Stimulated activated CD4-positive, alpha-beta T cell treated with anti-CD3 and anti-CD28 coated beads, Interleukin-12 subunit alpha, Interleukin-12 subunit beta, amount 100 ng/mL, for 24 hours (primary cell): ENCODE results near the gene PRKAG2.
A peak's percentile ranks its signal among the peaks of the same experiment; 100 is the strongest.
"Not testable (repeated sequence)": the region's sequence is repeated elsewhere in the genome, so short reads cannot be mapped to it uniquely, and the experiment has no call there.

Source experiments
- DNase-seq, 2 experiments: peaks; one replicate each; pipeline ENCODE4 v3.0.0-alpha.2; 2020; ENCODE audit warnings: low read depth in 2 of 2

Gene PRKAG2

DNA sequence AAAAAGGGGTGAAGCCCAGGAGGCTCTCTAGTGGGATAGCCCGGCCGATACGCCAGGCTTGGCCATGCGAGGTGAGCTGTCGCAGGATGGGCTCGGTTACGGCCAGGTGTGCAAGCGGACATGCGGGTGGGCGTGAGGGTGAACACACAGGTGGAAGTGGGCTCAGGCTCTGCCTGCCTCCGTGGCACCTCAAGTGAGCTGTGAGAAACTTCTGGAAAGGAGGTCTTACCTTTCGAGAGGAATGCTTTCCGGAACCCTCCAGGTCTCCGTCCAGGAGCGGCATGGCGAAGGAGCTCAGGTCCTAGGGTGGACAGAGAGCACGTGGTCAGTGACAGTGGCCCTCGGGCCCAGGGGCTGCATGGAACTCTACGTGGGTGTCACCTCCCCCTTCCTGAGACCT lies 90.7 kb downstream of the PRKAG2 start:
- DNase-seq, result no peak

DNA sequence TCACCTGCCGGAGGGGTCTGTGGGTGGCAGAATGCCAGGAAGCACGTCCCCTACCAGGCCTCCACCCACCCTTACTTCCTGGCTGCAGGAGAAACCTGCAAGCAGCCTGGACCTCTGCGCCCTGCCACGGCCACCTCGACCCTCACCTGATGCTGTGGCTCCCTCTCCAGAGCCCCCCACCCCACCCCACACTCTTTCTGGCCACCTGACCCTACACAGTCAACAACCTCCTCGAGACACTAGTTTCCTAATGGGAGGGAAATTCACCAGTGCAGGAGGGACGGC lies 91.3 kb downstream of the PRKAG2 start:
- DNase-seq, result no peak

DNA sequence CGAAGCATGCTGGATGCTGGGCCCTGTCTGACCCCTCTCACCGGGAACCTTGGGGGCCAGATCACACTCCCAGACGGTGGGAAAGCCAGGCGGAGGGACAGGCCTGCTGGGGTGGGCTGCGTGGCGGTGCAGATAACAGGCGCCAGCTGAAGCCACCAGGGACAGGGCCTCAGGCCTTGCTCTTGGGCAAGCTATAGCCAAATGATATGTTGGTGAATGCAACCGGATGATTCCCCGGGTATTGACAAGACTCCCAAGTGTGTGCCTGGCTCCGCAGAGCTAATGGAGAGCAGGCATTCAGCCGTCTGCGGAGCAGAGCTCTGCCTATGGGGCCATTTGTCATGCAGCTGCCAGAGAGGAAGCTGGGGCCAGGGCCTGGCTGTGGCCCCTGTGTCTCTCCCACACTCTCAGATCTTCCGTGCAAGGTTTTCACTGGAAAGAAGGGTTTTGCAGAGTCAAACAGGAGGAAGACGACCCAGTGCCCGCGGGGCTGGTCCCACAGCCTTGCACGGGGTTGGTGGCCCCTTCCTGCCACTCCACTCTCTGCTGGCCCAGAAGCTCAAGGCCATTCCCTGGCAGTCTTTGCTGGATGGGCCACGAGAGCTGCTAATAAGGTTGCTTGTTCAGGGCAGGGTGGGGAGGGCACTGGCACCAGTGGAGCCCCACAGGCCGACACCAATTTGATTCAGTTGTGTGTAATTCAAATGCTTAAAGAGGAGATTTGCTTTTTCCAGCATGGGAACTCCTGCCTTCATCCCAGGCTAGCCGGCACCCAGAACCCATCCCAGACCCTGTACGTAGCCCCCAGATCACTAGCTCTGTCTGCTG lies 91.8 kb downstream of the PRKAG2 start:
- no peak for DNase-seq

DNA sequence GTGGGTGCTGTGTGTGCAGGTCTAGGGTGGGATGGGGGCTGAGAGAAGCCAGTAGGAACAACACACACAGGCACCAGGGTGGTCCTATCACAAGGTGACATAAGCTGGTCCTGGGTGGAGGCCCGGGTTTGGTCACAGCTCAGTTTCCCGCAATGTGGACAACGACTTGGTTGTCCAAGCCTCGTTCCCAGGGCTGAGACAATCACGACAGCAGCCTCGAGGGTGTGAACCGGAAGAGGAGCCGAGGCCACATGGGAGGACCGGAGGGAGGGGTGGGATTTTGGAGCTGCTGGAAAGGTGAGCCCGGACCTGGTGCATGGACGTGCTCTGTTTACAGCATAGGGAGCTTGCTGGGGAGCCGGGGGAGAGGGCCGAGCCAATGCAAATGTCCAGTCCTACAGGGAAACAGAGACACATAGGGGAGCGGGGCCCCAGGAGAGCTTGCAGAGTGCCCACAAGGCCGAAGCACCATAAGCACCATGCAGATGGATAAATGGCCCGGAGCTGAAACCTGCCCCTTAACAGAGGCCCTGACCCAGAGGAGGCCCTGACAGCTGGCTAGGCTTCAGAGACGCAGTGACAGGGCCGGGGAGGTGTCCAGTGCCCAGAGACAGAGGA lies 92.8 kb downstream of the PRKAG2 start:
- no peak for DNase-seq

DNA sequence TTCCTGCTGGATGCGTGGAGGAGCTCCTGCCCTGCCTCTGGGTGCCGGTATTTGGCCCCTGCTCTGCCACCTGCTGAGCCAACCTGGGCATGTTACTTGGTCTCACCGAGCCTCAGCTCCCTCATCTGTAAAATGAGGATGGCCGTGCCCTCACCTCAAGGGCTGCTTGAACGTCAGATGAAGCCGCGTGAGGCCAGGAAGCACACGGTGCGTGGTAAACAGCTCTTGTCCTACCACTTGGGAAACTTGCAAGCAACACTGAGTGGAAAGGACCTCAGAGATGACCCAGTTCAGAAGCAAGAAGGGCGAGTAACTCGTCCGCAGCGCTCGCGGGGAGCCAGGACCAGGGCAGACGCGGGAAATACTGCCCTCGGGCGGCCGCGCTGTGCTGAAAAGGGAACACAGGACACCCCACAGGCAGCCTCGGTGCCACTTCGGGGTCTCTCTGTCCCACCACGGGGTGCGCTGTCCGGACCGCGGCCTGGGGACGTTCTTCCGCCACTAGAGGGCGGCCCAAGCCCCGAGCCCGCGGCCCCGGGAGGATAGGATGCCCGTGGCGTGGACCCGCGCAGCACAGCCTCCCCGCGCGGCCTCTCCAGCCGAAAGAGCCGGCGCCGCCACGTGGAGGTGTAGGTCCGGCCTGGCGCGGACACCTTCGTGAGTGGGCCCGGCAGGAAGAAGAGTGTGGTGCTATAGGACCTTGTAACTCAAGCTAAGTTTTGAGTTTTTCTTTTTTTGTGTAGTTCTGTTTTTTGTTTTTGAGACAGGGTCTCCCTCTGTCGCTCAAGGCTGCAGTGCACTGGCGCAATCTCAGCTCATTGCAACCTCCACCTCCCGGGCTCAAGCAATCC lies 94.1 kb downstream of the PRKAG2 start:
- DNase-seq, result peak; percentile 51 to 70

DNA sequence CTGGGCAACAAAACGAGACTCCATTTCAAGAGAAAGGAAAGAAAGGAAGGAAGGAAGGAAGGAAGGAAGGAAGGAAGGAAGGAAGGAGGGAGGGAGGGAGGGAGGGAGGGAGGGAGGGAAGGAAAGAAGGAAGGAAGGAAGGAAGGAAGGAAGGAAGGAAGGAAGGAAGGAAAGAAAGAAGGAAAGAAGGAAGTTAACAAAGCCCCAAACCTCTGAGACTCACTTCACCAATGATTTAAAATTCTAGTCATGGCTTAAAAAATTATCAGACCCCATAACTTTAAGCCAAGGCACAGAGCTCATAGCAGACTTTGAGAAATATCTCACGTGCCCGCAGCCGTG lies 94.7 kb downstream of the PRKAG2 start:
- not testable (repeated sequence) for DNase-seq

DNA sequence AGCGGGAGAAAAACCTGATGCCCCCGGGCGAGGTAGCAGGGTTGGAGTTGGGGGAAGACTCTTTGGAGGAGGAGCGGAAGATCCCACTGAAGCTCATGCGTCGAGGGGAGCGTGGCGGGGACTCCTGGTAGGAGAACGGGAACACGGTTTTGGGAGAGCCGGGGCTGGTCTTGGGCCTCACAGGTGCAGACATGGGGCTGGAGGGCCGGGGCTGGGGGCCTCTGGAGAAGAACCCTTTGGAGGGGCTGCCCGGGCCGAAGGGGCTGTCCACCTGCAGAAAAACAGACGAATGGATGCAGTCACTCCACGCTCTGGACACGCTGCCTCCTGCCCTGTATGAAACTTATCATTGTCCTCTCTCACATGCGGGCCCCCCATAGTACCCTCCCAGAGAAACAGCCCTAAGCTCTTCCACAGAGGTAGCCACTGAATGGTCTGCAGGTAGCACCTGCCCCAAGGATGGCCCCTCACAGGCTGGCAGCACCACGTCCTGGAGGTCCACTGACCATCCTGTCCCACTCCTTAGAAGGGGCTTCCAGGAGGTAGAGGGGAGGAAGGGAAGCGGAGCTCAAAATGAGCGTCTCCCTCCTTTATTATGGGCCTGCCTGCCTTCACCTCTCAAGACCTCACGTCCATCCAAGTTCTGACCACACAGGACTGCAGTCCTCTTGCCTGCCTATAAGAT lies 95.6 kb downstream of the PRKAG2 start:
- no peak for DNase-seq

DNA sequence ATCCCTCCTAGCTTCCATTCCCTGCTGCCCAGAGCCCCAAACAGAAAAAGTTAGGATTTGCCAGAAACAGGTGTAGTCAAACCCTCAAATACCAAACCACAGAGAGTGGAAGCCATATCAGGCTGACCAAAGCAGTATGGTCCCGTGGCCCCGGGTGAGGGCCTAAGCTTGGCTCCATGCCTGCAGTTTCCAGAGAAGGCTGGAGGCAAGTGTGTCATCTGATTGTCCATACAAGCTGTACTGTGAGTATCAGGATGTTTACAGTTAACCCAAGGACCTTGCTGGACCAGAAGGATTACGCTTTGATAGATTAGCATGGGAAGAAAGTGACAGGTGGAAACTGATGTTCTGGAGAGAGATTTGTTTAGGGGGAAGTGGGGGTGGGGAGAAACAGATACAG lies 96.3 kb downstream of the PRKAG2 start:
- DNase-seq, result no peak

DNA sequence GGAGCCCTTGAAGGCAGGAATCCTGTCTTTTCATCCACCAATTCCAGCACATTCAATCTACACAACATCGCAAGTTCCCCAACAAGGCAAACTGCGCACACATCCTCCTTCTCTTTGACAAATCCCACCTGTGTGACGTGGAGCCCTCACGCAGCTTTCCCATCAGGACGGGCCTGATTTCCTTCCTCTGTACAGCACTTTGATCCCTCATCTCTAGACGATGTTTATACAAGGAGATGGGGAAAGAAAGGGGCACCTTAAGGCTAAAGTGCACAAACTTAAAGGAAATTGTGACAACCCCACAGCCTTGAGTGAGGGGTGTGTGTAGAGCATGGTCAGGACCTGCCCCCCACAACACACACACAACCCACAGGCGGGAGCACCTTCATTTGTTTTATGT lies 97.2 kb downstream of the PRKAG2 start:
- no peak for DNase-seq

DNA sequence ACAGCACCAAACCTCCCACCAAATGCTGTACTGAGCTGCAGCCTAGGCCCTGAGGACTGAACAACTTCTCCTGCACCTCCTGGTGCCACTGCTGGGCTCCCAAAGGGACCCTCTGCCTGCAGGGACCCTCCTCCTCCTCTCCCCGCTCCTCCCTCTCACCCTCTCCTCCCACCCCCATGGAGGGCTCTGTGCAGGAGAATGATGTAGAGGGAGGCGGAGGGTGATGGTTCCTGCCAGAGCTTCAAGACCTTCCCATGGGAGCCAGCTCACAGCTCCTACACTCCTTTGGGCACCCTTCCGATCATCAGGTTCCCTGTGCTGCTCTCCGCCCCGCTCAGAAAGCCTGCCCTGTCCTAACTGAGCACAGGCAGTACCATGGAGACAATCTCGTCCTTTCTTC lies 97.7 kb downstream of the PRKAG2 start:
- no peak for DNase-seq

DNA sequence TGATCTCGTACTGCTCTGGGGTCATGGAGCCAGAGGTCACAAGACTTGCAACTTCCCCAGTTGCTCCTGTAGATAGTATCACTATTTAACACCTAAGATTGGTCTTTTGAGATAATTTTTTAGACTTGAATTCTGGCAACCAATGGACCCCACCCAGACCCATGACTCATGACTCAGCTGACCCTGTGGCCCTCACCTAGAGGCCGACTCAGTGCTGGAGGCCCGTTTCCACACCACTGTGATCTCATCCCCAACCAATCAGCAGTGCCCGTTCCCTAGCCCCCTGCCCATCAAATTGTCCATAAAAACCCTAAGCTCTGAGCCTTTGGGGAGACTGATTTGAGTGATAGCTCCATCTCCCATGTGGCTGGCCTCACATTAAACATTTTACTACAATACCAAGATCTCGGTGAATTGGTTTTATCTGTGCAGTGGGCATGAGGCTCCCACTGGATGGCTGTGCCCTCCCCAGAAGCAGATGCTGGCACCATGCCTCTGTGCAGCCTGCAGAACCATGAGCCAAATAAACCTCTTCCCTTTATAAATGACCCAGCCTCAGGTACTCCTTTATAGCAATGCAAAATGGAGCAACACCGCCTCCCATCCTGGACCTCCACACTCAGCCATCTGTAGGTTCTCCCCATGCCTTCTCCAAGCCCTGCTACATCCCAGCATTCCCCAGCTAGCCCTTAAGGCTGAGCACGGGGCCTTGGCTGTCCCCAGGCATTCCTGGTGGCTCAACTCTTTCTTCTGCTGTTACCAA lies 98.8 kb downstream of the PRKAG2 start:
- no peak for DNase-seq

DNA sequence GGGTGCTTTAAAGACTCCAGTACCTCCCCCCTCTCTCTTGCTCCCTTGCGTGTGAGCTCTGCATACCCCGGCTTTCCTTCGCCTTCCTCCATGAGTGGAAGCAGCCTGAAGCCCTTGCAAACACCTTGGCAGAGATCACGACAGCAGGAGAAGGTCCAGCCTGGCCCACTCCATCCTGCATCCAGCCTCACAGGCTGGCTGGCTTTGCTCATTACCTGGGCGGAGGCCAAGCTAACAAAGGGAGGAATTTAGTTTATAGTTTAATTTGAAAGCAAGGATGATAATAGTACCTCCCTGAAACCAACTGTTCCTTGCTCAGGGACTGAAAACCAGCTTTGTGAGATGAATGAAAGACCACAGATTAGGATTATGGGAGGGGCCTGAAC lies 99.4 kb downstream of the PRKAG2 start:
- no peak for DNase-seq

DNA sequence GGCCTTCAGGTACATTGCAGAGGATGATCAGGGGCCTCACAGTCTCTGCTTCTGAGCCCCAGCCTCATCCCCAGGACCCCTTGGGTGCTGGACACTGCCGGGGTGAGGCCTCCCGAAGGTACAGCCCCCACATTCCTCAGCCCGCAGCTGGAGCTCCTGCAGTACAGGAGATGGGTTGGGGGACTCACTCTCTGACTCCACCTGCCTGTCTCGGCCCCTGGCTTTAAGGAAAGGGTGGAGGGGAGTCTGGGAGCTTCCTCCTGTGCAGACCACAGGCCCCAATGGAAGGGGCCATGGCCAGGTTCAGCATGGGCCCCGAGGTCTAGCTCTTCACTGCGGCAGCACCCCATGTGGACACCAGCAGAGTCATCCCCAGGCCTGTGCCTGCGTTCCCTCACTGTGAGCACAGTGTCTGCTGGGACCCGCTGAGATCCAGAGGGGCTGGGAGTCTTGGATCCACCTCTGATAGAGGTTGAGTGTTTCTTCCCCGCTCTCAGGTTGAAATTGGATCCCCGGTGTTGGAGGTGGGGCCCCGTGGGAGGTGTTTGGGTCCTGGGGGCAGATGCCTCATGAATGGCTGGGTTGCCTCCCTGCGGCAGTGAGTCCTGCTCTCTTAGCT lies 99.9 kb downstream of the PRKAG2 start:
- DNase-seq, result no peak

DNA sequence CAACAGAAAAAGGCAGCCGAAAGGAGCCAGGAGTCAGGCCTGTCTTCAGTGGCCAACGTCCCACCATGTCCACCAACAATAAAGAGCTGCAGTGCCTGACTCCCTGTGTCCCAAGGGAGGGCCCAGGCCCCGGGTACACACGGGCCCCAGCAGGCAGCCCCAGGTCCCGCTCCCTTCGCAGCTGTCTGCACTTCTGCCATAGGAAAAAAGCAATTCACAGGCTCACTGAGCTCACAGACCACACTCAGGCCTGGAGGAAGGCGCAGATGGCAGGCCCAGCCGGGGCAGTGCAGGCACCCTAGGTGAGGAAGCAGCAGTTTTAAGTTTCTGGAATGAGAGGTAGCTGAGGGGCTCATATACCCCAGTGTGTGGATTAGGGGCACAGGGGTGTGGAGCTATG lies 100.5 kb downstream of the PRKAG2 start:
- DNase-seq, result no peak

DNA sequence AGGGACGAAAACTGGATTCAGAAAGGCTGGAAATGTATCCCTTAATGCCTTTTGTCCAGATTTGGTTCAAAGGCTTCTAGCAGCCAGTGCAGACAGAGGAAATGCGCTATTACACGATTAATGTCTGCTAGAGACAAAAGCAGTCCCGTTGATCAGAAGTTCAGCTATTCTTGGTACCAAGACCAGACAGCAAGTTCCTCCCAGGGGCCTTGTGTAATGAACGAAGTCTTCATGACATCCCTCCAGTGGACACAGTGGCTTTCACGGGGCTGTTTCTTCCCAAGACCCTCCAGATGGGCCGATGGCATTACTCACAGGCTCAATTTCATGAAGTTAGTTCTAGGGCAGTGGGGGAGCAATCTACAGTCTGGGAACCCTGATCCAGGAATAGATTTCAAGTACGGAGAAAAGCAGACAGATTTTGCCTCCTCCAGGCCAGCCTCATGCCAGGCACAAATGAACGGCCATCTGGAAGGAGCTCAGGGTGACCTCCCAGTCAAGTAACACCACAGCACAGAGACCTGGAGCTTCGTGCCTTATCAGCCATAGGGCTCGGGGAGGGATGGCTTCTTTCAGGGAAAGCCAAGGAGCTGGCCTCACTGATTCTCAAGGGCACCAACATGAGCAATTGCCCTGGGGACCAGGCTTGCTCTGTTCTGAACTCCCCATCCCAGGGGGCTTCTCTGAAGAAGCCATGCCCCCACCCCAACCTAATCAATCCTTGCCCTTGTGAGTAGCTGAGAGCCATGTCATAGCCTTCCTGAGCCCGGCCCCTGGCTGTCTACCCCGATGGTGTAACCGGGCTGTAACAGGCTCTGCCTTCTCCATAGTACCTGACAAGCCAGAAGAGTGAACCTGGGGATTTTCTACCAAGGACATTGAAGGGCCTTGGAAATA lies 101.1 kb downstream of the PRKAG2 start:
- no peak for DNase-seq

DNA sequence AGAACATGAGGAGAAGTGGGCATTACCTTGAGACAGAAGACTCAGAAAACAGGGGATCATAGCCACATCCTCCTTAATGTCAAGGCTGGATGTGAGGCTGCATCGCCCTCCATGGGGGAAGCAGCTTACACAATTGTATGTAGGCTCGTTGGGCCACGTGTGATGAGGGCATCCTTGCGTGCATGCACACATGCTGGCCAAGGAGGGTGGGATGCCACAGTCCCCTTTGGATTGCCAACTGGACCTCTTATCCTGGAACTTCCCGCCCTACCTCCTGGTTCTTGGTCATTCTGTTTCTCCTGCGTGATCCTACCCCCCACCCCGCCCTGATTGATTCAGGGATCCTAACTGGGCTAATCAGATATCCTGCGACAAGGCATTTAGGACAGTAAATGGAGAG lies 102.0 kb downstream of the PRKAG2 start:
- no peak for DNase-seq

DNA sequence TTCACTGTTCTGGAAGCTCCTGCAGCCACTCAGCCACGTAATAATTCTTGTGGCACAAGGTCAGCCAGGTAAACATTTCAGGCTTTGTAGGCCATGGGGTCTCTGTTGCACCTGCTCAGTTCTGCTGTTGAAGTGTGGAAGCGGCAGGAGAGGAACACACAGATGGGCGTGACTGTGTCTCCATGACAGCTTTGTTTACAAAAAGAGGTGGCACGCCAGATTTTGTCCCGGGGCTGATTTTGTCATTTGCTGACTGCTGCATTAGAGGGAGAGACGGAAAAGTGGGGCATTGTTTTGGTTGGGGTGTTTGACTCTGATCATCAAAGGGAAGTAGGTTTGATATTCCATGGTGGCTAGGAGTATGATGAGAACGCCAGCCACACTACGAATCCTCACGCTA lies 103.1 kb downstream of the PRKAG2 start:
- DNase-seq, result no peak

DNA sequence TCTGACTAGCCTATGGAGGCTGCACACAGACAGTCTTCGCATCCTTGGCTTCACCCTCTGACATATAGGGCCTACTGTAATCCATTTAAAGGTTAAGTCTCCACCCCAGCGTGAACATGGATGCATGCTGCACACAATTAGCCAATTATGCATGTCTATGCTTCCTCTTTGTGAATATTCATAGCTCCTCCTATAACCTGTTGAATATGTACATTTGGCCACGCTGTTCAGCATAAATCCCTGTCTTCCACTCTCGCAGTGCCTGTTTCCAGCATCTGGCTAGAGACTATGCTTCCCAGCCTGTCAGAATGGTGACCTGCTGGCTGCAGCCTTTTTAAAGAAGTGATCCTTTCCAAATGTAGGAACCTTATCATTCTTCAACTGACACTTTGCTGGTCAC lies 106.7 kb downstream of the PRKAG2 start:
- no peak for DNase-seq

DNA sequence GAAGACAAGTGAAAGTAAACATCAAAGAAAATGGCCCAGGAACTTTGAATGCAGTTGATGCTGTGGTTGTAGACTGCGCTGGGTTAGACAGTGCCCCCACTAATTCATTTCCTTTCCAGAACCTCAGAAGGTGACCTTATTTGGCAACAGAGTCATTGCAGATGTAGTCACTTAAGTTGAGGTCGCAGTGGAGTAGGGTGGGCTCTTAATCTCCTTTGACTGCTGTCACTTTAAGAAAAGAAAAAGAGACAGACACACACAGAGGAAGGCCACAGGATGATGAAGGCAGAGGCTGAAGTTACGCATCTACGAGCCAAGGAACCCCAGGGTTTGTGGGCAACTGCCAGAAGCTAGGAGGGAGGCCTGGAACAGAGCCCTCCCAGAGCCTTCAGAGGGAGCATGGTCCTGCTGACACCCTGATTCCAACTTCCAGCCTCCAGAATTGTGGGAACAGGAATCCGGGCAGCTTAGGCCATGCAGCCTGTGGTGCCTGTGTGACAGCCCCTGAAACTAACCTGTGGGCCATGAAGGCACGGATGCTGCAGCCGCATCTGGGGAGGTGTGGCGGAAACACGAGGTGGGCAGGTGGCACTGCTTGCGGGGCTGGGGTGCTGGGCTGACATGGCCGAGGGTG lies 107.6 kb downstream of the PRKAG2 start:
- no peak for DNase-seq

DNA sequence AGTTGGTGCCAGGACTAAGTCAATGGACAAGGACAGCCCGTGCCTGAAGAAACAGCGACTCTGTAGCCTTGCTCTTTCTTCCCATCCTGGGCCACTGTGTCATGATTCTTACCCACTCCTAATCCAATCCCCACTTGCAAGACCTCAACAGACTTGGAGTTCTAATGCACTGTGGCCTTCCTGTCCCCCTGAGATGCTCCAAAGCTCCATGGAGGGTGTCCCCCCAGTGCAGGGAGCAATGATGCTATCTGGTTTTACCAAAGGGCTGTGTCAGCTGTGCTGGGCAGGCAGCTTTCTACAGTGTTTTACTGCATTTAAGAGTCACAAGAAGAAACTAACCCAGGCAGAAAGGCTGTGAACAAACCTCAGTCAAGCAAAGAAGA lies 108.1 kb downstream of the PRKAG2 start:
- no peak for DNase-seq
